Omental fat pad (tissue), 4 donors: ENCODE measurements around the gene RIMBP3B. TPM values are rescaled to one million over a fixed set of nuclear protein-coding genes. Genes with fewer than 3 reads are reported as not detected.
"Not testable (repeated sequence)": the region's sequence is repeated elsewhere in the genome, so short reads cannot be mapped to it uniquely, and the experiment has no call there.

Source experiments
- ATAC-seq: fragments of 150-250 bp; one replicate; pipeline ENCODE4 v1.9.1; 2016; ENCODE audit warnings: mild to moderate bottlenecking, moderate library complexity; ENCODE audit not compliant: low FRiP score
- DNase-seq: peaks from one replicate; pipeline ENCODE4 v3.0.0-alpha.2; 2019; ENCODE audit warnings: low spot score
- total RNA-seq, 4 donors: library from RNA; depleted of rRNA; stranded (reverse); fragments of >200 nt; gene quantifications; one replicate each; pipeline ENCODE4 v1.1.0, GENCODE V29; 2016

Gene RIMBP3B, protein sequence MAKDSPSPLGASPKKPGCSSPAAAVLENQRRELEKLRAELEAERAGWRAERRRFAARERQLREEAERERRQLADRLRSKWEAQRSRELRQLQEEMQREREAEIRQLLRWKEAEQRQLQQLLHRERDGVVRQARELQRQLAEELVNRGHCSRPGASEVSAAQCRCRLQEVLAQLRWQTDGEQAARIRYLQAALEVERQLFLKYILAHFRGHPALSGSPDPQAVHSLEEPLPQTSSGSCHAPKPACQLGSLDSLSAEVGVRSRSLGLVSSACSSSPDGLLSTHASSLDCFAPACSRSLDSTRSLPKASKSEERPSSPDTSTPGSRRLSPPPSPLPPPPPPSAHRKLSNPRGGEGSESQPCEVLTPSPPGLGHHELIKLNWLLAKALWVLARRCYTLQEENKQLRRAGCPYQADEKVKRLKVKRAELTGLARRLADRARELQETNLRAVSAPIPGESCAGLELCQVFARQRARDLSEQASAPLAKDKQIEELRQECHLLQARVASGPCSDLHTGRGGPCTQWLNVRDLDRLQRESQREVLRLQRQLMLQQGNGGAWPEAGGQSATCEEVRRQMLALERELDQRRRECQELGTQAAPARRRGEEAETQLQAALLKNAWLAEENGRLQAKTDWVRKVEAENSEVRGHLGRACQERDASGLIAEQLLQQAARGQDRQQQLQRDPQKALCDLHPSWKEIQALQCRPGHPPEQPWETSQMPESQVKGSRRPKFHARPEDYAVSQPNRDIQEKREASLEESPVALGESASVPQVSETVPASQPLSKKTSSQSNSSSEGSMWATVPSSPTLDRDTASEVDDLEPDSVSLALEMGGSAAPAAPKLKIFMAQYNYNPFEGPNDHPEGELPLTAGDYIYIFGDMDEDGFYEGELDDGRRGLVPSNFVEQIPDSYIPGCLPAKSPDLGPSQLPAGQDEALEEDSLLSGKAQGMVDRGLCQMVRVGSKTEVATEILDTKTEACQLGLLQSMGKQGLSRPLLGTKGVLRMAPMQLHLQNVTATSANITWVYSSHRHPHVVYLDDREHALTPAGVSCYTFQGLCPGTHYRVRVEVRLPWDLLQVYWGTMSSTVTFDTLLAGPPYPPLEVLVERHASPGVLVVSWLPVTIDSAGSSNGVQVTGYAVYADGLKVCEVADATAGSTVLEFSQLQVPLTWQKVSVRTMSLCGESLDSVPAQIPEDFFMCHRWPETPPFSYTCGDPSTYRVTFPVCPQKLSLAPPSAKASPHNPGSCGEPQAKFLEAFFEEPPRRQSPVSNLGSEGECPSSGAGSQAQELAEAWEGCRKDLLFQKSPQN (N-terminal part only)
- total RNA-seq: not detected

GRCh38 chr22:21383701-21384467 lies at the start of gene RIMBP3B:
TSS of gene RIMBP3B (plus strand) at chr22:21383751. CDS start at chr22:21383859, 108 bp downstream.
- ATAC-seq: peak; percentile 77
- DNase-seq: not testable (repeated sequence)

GRCh38 chr22:21357527-21357926 lies 26.0 kb upstream of the RIMBP3B start:
- DNase-seq, ATAC-seq: not testable (repeated sequence)

DNA sequence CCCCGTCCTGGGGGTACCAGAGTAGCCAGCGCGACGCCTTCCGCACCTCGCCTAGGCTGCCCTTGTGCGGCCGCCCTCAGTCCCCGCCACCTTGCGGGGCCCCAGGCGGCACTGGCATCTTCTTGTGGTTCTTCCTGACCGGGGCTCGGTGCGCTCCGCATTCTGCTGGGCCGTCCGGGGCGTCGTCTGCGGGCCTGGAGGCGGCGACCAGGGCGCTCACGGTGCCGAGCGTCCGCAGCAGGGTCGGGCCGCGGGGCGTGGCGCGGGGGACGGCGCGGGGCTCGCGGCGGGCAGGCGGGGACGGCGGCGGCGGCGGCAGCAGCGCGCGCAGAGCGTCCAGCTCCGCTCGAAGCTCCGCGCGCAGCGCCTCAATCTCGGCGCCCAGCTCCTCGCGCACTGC lies 23.0 kb upstream of the RIMBP3B start:
- not testable (repeated sequence) for ATAC-seq, DNase-seq

DNA sequence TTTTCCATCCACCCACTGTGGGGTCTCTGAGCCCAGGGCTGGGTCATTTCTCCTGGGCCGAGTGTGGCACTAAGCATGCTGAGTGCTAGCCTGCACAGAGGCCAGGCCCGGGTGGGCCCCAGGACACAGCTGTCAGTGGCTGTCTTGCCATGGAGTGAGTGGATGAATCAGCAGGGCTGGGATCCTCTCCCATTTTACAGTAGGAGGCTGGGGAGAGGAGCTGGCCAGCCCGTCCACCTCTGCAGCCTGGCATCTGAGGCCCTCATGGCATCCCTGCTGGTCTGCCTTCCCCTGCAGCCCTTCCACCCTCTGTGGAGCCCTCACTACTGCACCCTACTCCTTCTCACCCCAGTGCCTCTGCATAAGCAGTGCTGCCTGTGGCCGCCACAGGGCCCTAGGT lies 21.1 kb upstream of the RIMBP3B start:
- DNase-seq, ATAC-seq: not testable (repeated sequence)

DNA sequence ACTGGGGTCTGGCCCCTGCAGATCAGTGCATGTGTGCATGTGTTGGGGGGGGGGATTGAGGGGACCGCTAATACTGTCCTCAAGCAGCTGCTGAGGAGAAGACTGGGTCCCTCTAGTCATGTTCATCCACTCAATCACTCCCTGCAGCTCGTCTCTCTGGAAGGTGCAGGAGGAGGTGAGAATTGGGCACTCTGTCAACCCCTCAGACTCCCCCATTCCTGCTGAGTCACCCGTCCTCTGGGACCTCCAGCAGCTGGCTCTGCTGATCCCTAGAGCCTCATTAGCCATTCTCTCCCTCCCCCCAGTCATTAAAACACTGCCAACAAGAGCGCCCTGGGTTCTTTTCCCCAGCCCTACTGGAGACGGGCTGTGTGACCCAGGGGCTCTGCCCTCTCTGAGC lies 20.5 kb upstream of the RIMBP3B start:
- DNase-seq, ATAC-seq: not testable (repeated sequence)

DNA sequence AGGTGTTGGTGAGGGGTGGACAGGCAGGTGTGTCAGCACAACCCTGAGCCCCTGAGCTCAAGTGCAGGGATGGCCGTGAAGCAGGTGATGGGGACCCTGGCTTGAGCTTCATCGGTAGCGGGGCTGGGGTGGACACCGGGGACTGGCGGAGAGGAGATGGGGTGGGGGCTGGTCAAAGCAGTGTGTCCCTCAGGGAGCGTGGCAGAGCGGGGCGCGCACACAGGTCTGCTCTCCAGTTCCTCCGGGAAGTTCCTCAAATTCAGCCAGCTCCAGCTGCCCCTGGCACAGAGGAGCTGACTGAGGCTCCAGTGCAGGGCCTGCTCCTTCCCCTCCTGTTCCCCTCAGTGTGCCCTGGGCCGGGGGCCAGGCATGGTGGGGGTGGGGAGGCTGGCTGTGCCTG lies 19.7 kb upstream of the RIMBP3B start:
- ATAC-seq, DNase-seq: not testable (repeated sequence)

DNA sequence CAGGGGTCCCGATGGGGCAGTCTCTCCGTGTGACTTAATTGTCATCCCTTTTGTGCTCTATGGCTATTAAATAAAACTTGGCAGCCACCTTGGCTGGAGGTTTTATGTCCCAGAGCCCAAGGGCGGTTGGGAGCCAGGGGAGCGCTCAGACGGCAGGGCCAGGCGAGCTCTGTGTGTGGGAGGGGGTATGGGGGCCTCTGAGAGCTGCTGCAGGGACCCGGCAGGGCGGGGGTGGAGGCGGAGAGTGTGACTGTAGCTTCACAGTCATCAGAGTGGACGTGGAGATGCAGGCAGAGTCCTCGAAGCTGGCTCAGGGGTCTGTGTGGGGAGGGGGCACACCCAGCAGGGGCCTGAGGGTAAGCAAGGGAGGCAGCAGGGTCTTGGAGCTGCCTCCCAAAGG lies 19.2 kb upstream of the RIMBP3B start:
- not testable (repeated sequence) for ATAC-seq, DNase-seq

- DNase-seq, ATAC-seq: not testable (repeated sequence)
These were observed 18.2 kb upstream of the RIMBP3B start for GRCh38 chr22:21365337-21365736.

DNA sequence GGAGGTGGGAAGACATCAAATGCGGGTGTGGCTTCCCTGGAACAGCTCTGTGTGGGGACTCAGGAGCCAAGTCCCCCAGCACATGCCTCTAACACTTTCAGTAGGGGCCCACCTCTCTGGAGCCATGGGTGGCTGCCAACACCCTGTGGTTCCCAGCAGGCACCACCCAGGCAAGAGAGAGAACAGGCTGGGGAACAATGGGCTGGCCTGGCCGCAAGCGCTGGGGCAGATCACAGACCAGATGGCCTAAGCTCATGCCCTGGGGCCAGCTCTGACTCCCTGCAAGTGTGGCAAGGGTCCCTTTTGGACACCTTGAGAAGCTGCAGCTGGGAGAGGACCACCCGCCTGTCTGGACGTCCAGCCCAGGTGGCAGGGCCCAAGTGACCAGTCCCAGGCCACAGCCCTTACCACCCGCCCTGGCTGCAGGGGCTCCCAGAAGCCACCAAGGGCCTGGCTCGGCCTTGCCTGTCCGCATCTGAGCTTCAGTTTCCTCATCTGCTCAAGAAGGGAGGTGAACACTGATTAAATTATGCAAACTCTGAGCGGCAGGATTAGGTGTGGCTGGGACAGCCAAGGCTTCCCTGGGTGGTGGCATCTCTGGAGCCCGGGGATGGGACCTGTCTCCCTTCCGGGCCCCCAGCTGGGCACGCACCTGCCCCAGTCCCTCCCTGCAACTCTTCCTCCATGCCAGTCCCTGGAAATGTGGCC lies 14.8 kb upstream of the RIMBP3B start:
- DNase-seq, ATAC-seq: not testable (repeated sequence)

GRCh38 chr22:21375880-21376279 lies 7.7 kb upstream of the RIMBP3B start:
- not testable (repeated sequence) for ATAC-seq, DNase-seq

GRCh38 chr22:21384468-21385357 lies 1.2 kb downstream of the RIMBP3B start:
- ATAC-seq: peak; percentile 16
- DNase-seq: not testable (repeated sequence)

DNA sequence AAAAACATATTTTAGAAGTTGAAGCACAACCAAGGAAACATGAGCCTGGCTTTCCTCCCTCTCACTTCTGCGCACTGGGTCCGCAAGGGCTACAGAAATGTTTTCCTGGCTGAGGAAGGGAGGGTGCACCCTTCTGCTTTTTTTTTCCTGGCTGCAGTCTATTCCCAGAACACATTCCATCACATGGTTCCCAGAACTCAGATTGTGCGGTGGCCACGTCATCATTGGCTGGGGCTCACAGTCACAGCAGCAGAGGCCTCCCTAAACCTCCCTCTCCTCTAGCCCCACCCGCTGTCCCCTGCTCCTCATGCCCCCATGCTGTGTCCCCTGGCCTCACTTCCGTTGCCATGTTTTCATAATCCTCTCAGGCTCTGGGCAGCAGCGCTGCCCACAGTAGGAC lies 5.9 kb downstream of the RIMBP3B start:
- DNase-seq, ATAC-seq: not testable (repeated sequence)

GRCh38 chr22:21390013-21390412 lies 6.5 kb downstream of the RIMBP3B start:
- not testable (repeated sequence) for DNase-seq
- peak; percentile 16 for ATAC-seq

GRCh38 chr22:21394613-21395012 lies 11.1 kb downstream of the RIMBP3B start:
- not testable (repeated sequence) for ATAC-seq, DNase-seq

DNA sequence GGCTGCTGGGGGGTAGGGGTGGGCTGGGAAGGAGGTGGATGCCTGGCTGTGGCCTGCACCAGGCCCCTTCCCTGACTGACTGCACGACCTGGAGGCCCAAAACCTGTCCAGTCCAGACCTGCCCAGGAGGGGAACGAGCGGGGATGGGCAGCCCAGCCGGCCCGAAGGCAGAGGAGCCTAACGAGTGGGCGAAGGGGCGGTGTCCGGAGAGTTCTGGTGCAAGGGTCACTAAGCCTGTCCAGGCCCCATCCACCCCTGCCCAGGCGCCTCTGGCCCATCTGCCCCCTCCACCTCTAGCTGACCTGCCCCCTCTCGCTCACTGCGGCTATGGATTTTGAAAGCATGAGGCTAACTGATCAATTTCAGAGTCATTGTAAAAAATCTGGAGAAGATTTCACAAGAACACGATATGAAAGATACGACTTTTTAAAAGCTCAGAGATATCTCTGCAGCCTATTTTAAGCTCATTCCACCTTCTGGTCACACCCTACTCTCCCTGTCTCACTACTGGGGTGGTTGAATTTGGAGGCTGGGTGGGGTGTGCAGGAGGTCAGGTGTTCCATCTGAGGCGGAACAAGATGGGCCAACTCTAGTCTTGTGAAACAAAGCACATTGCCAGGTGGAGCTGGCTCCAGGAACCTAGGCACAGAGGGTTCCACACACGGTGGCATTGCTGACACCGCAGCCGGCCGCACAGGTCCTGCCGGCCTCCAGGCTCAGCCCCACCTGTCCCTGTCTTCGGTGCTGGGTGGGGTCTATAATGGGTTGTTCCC lies 17.8 kb downstream of the RIMBP3B start:
- DNase-seq, ATAC-seq: not testable (repeated sequence)

DNA sequence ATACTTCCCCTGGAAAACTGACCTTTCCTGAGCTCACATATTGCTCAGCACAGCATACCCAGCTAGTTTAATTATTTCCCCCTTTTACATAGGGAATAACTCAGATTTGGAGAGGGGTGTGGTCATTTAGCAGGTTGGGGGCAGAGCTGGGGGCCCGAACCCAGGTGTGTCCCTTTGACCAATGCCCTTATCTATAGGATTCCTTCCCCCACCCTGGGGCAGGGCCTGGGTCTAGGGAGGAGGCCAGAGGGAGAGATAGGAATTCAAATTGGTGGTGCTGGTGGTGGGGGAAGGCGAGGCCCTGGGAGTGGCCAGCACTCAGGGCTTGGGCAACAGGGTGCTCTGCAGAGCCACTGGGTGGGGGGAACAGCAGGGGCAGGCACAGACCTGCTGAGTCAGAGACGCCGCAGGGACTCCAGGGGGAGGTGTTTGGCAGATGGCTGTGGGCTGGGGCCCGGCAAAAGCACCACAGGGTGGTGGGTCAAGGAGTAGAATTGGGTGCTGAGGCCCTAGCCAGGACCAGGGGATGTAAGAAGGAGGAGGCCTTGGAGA lies 19.3 kb downstream of the RIMBP3B start:
- not testable (repeated sequence) for DNase-seq, ATAC-seq
